Fibroblast of skin of scalp (primary cell): ENCODE results near the gene TMOD1.

ENCODE experiments used
- DNase-seq: peaks from one replicate; pipeline ENCODE4 v3.0.0-alpha.2; 2013

TMOD1 gene

GRCh38 chr9:97550386-97550785, 48.9 kb downstream of the TMOD1 start:
- DNase-seq: no peak

- no peak for DNase-seq
These were observed 49.8 kb downstream of the TMOD1 start for GRCh38 chr9:97551308-97551707.

- no peak for DNase-seq
These were observed 51.7 kb downstream of the TMOD1 start for GRCh38 chr9:97553141-97553540.

GRCh38 chr9:97553841-97554240, 52.4 kb downstream of the TMOD1 start:
- DNase-seq: no peak

- no peak for DNase-seq
These were observed 53.2 kb downstream of the TMOD1 start for GRCh38 chr9:97554566-97555075.

- no peak for DNase-seq
These were observed 53.7 kb downstream of the TMOD1 start for GRCh38 chr9:97555164-97555563.

- no peak for DNase-seq
These were observed 54.7 kb downstream of the TMOD1 start for GRCh38 chr9:97556036-97556720.

- no peak for DNase-seq
These were observed 55.5 kb downstream of the TMOD1 start for GRCh38 chr9:97556721-97557605.

GRCh38 chr9:97557606-97558095, 56.2 kb downstream of the TMOD1 start:
- no peak for DNase-seq

- DNase-seq: no peak
These were observed 57.2 kb downstream of the TMOD1 start for GRCh38 chr9:97558701-97559101.

- no peak for DNase-seq
These were observed 57.6 kb downstream of the TMOD1 start for GRCh38 chr9:97559111-97559514.

GRCh38 chr9:97560154-97560553, 58.7 kb downstream of the TMOD1 start:
- DNase-seq: no peak

- DNase-seq: no peak
These were observed 59.4 kb downstream of the TMOD1 start for GRCh38 chr9:97560851-97561250.

GRCh38 chr9:97561501-97561900, 60.0 kb downstream of the TMOD1 start:
- DNase-seq: no peak

- no peak for DNase-seq
These were observed 61.1 kb downstream of the TMOD1 start for GRCh38 chr9:97562542-97562941.

GRCh38 chr9:97563458-97564135, 62.1 kb downstream of the TMOD1 start:
- no peak for DNase-seq

GRCh38 chr9:97564291-97565175, 63.1 kb downstream of the TMOD1 start:
- DNase-seq: no peak

- DNase-seq: no peak
These were observed 63.8 kb downstream of the TMOD1 start for GRCh38 chr9:97565262-97565661.

- no peak for DNase-seq
These were observed 65.9 kb downstream of the TMOD1 start for GRCh38 chr9:97567182-97567893.

- DNase-seq: no peak
These were observed 66.4 kb downstream of the TMOD1 start for GRCh38 chr9:97567894-97568202.
